Endodermal cell (in vitro differentiated cells): ENCODE results near the gene LDLRAD4. TPM values are rescaled to one million over a fixed set of nuclear protein-coding genes. Genes with fewer than 3 reads are reported as not detected.

ENCODE experiments used
- DNase-seq: peaks from one replicate; pipeline ENCODE4 v3.0.0-alpha.2; 2017
- H3K27ac ChIP-seq: 2 replicates; pipeline ENCODE4 v1.5.1; 2013; ENCODE audit warnings: mild to moderate bottlenecking, low read depth, low read length, moderate library complexity
- H3K27me3 ChIP-seq: 2 replicates; pipeline ENCODE4 v1.6.1; 2013; ENCODE audit warnings: mild to moderate bottlenecking, low read length, moderate library complexity; ENCODE audit not compliant: insufficient read depth, control insufficient read depth, poor library complexity, severe bottlenecking
- H3K36me3 ChIP-seq: 2 replicates; pipeline ENCODE4 v1.7.0; 2013; ENCODE audit warnings: mild to moderate bottlenecking, low read length, moderate library complexity; ENCODE audit not compliant: control insufficient read depth, insufficient read depth
- H3K4me1 ChIP-seq: one replicate; pipeline ENCODE4 v1.7.0; 2013; ENCODE audit warnings: low read length; ENCODE audit not compliant: control insufficient read depth, insufficient read depth
- H3K4me3 ChIP-seq: 2 replicates; pipeline ENCODE4 v1.5.1; 2013; ENCODE audit warnings: mild to moderate bottlenecking, low read length, moderate library complexity
- H3K9ac ChIP-seq: 2 replicates; pipeline ENCODE4 v1.6.1; 2013; ENCODE audit warnings: mild to moderate bottlenecking, low read length, moderate library complexity; ENCODE audit not compliant: poor library complexity, severe bottlenecking; ENCODE audit errors: extremely low read depth
- H3K9me3 ChIP-seq: 2 replicates; pipeline ENCODE4 v1.6.1; 2013; ENCODE audit warnings: mild to moderate bottlenecking, low read length, moderate library complexity; ENCODE audit not compliant: control insufficient read depth
- H3K27ac Mint-ChIP-seq: 2 replicates; pipeline ENCODE4 v1.8.0; 2020; ENCODE audit warnings: mixed read lengths
- H3K27me3 Mint-ChIP-seq: 2 replicates; pipeline ENCODE4 v1.8.0; 2021; ENCODE audit warnings: mild to moderate bottlenecking, mixed read lengths; ENCODE audit not compliant: insufficient read depth
- H3K36me3 Mint-ChIP-seq: 2 replicates; pipeline ENCODE4 v1.8.0; 2020; ENCODE audit warnings: low read depth, mixed read lengths
- H3K4me1 Mint-ChIP-seq: 2 replicates; pipeline ENCODE4 v1.8.0; 2020; ENCODE audit warnings: mixed read lengths
- H3K4me3 Mint-ChIP-seq: 2 replicates; pipeline ENCODE4 v1.8.0; 2020; ENCODE audit warnings: mild to moderate bottlenecking, moderate library complexity, mixed read lengths
- H3K9me3 Mint-ChIP-seq: 2 replicates; pipeline ENCODE4 v1.8.0; 2020; ENCODE audit warnings: mild to moderate bottlenecking, mixed read lengths
- WGBS, 2 experiments: methylation state at CpG; one replicate each; pipeline versions ENCODE4 v1.1.5 to v1.1.7; 2013; ENCODE audit warnings: missing lambda C conversion rate in 2 of 2, mixed read lengths in 1 of 2; ENCODE audit not compliant: insufficient coverage in 1 of 2, insufficient read length in 1 of 2; 5-methylcytosine and 5-hydroxymethylcytosine counted together
- total RNA-seq, 2 donors: library from RNA; stranded (reverse); fragmentation: NEBNext Ultra II Directional in 1 of 2; extraction: Animal tissue kit (Norgen Biotek cat#: 25700) in 1 of 2; gene quantifications; 2 replicates in 1 of 2; 3 replicates in 1 of 2; pipeline ENCODE4 v1.2.1, GENCODE V29; 2021
- TF ChIP-seq, protein P1 (sequence below): fragments of 200-600 bp; sonication (generic); conservative IDR thresholded peaks from 2 replicates; pipeline ENCODE4 v1.5.0; 2021; ENCODE audit warnings: antibody characterized with exemption, mild to moderate bottlenecking

The LDLRAD4 gene
- total RNA-seq, 2 donors from 2014 or later: 14.9 to 15.1 TPM

DNA sequence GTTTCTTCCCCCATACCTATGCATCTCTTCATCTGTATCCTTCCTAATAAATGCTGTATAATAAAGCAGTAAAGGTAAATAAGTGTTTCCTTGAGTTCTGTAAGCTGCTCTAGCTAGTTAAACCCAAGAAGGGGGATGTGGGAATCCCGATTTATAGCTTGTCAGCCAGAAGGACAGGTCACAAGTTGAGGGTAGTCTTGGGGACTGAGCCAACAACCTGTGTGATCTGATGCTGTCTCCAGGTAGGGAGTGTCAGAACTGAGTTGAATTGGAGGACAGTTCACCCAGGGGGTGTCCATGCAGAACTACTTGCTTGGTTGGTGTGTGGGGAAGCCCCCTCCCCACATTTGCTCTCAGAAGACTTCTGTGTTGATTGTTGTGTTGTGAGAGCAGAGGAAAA is 112.4 kb downstream of the LDLRAD4 start:
- Histone ChIP-seq H3K36me3 (no peaks in the 10 kb centered on the region), H3K27me3 (no peaks in the 10 kb centered on the region), H3K27ac (no peak overlapping the region), H3K4me1 (peaks cover 4% of the 10 kb centered on the region), H3K9ac (no peak overlapping the region), H3K4me3 (no peak overlapping the region), H3K9me3 (peaks cover 7% of the 10 kb centered on the region)
- TF ChIP-seq, protein P1, sequence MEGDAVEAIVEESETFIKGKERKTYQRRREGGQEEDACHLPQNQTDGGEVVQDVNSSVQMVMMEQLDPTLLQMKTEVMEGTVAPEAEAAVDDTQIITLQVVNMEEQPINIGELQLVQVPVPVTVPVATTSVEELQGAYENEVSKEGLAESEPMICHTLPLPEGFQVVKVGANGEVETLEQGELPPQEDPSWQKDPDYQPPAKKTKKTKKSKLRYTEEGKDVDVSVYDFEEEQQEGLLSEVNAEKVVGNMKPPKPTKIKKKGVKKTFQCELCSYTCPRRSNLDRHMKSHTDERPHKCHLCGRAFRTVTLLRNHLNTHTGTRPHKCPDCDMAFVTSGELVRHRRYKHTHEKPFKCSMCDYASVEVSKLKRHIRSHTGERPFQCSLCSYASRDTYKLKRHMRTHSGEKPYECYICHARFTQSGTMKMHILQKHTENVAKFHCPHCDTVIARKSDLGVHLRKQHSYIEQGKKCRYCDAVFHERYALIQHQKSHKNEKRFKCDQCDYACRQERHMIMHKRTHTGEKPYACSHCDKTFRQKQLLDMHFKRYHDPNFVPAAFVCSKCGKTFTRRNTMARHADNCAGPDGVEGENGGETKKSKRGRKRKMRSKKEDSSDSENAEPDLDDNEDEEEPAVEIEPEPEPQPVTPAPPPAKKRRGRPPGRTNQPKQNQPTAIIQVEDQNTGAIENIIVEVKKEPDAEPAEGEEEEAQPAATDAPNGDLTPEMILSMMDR: no peak
- Mint-ChIP-seq H3K4me3 (no peak overlapping the region), H3K27me3 (no peaks in the 10 kb centered on the region), H3K9me3 (peaks cover 32% of the 10 kb centered on the region), H3K36me3 (peaks cover 9% of the 10 kb centered on the region), H3K27ac (no peak overlapping the region), H3K4me1 (peaks cover 11% of the 10 kb centered on the region)
- DNase-seq: no peak
- 90 to 100% methylated on average over 1 of the region's 1 CpG for WGBS, 2 experiments

DNA sequence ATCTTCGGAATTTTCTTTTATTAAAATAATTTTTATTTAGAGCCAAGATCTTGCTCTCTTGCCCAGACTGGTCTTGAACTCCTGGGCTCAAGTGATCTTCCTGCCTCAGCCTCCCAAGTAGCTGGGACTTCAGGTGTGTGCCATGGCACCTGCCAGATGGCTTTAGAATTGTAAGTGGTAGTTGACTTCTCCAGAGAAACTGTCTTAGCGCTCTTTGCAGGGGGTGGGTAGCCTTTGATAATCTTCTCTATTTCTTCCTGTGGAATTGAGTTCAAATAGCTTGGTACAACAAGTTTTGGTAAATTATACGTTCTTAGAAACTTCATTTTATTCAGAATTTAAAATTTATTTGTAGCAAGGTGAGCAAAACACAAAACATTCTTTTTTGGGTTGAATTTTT is 113.3 kb downstream of the LDLRAD4 start:
- no peak overlapping the region for H3K27ac ChIP-seq
- TF ChIP-seq, protein P1: no peak
- no peaks in the 10 kb centered on the region for H3K36me3 ChIP-seq
- peaks cover 4% of the 10 kb centered on the region for H3K4me1 ChIP-seq
- no peak overlapping the region for H3K9ac ChIP-seq
- H3K9me3 Mint-ChIP-seq: peaks cover 32% of the 10 kb centered on the region
- H3K27ac Mint-ChIP-seq: no peak overlapping the region
- 90% methylated on average over 3 of the region's 3 CpGs; no CpG with 5 or more reads in 1 of the 2 experiments for WGBS, 2 experiments
- H3K9me3 ChIP-seq: peaks cover 7% of the 10 kb centered on the region
- no peak overlapping the region for H3K4me3 Mint-ChIP-seq
- H3K36me3 Mint-ChIP-seq: peaks cover 9% of the 10 kb centered on the region
- H3K4me1 Mint-ChIP-seq: peaks cover 12% of the 10 kb centered on the region
- no peaks in the 10 kb centered on the region for H3K27me3 ChIP-seq
- no peaks in the 10 kb centered on the region for H3K27me3 Mint-ChIP-seq
- H3K4me3 ChIP-seq: no peak overlapping the region
- no peak for DNase-seq

DNA sequence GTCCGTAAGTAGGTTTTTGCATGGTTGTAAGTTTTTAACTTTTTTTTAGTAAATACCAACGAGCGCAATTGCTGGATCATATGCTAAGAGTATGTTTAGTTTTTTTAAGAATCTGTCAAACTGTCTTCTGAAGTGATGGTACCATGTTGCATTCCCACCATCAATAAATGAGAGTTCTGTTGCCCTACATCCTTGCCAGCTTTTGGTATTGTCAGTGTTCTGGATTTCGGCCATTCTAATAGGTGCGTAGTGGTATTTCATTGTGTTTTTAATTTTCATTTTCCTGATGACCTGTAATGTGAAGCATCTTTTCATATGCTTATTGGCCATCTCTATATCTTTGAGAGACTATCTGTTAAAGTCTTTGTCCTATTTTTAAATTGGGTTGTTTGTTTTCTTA is 114.3 kb downstream of the LDLRAD4 start:
- Mint-ChIP-seq H3K36me3 (peaks cover 9% of the 10 kb centered on the region), H3K27me3 (no peaks in the 10 kb centered on the region), H3K4me1 (peaks cover 19% of the 10 kb centered on the region), H3K9me3 (peaks cover 24% of the 10 kb centered on the region), H3K4me3 (no peak overlapping the region), H3K27ac (no peak overlapping the region)
- DNase-seq: no peak
- 71 to 77% methylated on average over 4 to 5 of the region's 5 CpGs for WGBS, 2 experiments
- TF ChIP-seq, protein P1: no peak
- Histone ChIP-seq H3K4me3 (no peak overlapping the region), H3K9me3 (peaks cover 6% of the 10 kb centered on the region), H3K27ac (no peak overlapping the region), H3K27me3 (no peaks in the 10 kb centered on the region), H3K4me1 (peaks cover 4% of the 10 kb centered on the region), H3K9ac (no peak overlapping the region), H3K36me3 (no peaks in the 10 kb centered on the region)
